BLaER1 treated with 17β-estradiol and CSF1 and Interleukin-3, amounts not matched to agents 10 nM and 100 nM (cell line): Measurements from ENCODE around the gene STX1B.
A peak's percentile ranks its signal among the peaks of the same experiment; 100 is the strongest.
"Not testable (repeated sequence)": the region's sequence is repeated elsewhere in the genome, so short reads cannot be mapped to it uniquely, and the experiment has no call there.

ENCODE experiments used
- H3K27ac ChIP-seq, 11 experiments: shearing (Covaris generic); formaldehyde crosslinking; 2 replicates each; pipeline ENCODE4 v1.8.1; 2022
- H3K27me3 ChIP-seq, 11 experiments: shearing (Covaris generic); formaldehyde crosslinking; 2 replicates each; pipeline ENCODE4 v1.8.1; 2022
- H3K36me3 ChIP-seq, 11 experiments: shearing (Covaris generic); formaldehyde crosslinking; 2 replicates each; pipeline ENCODE4 v1.8.1; 2022
- H3K4me1 ChIP-seq, 10 experiments: shearing (Covaris generic); formaldehyde crosslinking; 2 replicates each; pipeline ENCODE4 v1.8.1; 2022
- H3K4me2 ChIP-seq, 11 experiments: shearing (Covaris generic); formaldehyde crosslinking; 2 replicates each; pipeline ENCODE4 v1.8.1; 2022
- H3K4me3 ChIP-seq, 10 experiments: shearing (Covaris generic); formaldehyde crosslinking; 2 replicates each; pipeline ENCODE4 v1.8.1; 2022
- H3K9ac ChIP-seq, 11 experiments: shearing (Covaris generic); formaldehyde crosslinking; 2 replicates each; pipeline ENCODE4 v1.8.1; 2022
- H3K9me3 ChIP-seq, 11 experiments: shearing (Covaris generic); formaldehyde crosslinking; replicated peaks in 1 of 11; 2 replicates each; pipeline ENCODE4 v1.8.1; 2022
- H4K20me1 ChIP-seq, 11 experiments: shearing (Covaris generic); formaldehyde crosslinking; 2 replicates each; pipeline ENCODE4 v1.8.1; 2022
- Cebpa-rat ChIP-seq, 11 experiments: shearing (Covaris generic); IDR thresholded peaks; 2 replicates each; pipeline ENCODE4 v1.8.1; 2022

Gene STX1B

DNA sequence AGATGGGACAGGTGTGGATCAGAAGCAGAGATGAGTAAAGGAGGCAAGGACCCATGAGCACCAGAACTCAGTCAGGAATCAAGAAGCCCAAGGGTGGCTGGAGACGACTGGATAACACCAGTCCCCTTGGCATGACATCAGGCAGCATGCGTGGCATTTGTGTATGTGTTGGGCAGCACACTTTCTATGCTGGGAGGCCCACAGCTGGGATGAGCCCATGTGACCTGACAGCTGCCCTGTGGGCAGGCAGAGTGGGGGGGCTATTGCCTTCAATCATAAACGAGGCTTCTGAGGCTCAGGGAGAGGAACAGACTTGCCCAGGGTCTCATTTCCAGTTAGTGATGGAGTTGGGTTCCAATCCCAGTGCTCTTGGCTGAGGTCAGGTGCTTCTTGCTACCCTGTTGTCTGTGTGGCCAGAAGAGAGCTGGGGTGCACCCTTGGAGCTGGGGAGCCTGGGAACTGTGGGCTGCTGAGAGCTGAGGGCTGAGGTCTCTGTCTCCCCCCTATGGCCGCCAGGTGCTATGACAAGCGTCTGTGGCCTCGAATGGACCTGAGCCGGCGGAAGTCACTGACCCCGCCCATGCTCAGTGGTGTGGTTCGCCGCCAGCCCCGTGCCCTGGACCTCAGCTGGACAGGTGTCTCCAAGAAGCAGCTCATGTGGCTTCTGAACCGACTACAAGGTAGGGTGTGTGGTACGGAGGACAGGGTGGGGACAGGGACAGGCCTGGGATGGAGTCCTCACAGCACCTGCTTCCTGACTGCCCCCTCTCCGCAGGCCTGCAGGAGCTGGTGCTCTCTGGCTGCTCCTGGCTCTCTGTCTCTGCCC is 68.6 kb downstream of the STX1B start:
- Histone ChIP-seq H3K4me2 (peak overlapping the region; percentile 77 to 95 (median 87)), H3K9me3 (no peaks in the 10 kb centered on the region), H3K36me3 (peaks cover 45 to 86% (median 71%) of the 10 kb centered on the region in 11 experiments), H3K27ac (peak overlapping the region in 10 of 11 experiments; percentile 51 to 91 (median 84); a peak in 15 of 22 replicates), H3K9ac (peak overlapping the region; percentile 36 to 81 (median 67); a peak in 18 of 22 replicates), H4K20me1 (peaks cover 0 to 45% (median 26%) of the 10 kb centered on the region in 11 experiments; a peak in 15 of 22 replicates), H3K4me1 (peaks cover 59 to 62% (median 60%) of the 10 kb centered on the region in 10 experiments), H3K4me3 (0 out of 20 replicates have a peak overlapping the region, but pooled peaks of 1 of the 10 experiments have one; percentile 14), H3K27me3 (no peaks in the 10 kb centered on the region)
- TF ChIP-seq Cebpa-rat (IDR thresholded peaks at IDR 0.05) = no peak

DNA sequence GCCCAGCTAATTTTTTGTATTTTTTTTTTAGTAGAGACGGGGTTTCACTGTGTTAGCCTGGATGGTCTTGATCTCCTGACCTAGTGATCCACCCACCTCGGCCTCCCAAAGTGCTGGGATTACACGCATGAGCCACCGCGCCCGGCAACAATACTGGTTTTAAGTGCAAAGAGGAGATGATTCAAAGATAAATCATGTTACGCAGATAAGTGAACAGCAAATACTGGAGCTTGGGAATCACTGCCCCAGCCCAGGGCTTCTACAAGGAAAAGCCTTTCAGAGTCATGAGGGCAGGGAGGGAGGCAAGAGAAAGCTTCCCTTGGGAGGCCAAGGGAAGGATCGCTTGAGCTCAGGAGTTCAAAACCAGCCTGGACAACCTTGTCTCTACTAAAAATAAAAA is 70.9 kb downstream of the STX1B start:
- H3K4me2 ChIP-seq = peak overlapping the region; percentile 77 to 95 (median 87)
- not testable (repeated sequence) for H3K4me3 ChIP-seq, H3K9me3 ChIP-seq, H3K27me3 ChIP-seq
- peaks cover 76 to 84% (median 81%) of the 10 kb centered on the region in 10 experiments for H3K4me1 ChIP-seq
- H3K36me3 ChIP-seq = peaks cover 36 to 86% (median 64%) of the 10 kb centered on the region in 11 experiments
- peaks cover 0 to 55% (median 25%) of the 10 kb centered on the region in 11 experiments; a peak in 16 of 22 replicates for H4K20me1 ChIP-seq
- H3K9ac ChIP-seq = peak overlapping the region; percentile 5 to 81 (median 67); a peak in 16 of 22 replicates
- H3K27ac ChIP-seq = peak overlapping the region in 10 of 11 experiments; percentile 51 to 91 (median 84); a peak in 19 of 22 replicates
